Naive thymus-derived CD4-positive, alpha-beta T cell (primary cell): ENCODE data around the gene MYZAP. TPM values are rescaled to one million over a fixed set of nuclear protein-coding genes. Genes with fewer than 3 reads are reported as not detected.

Experiments
- ATAC-seq: fragments of 150-1000 bp; cut with Tn5 transposase; 2 replicates; pipeline ENCODE4 v1.10.0; 2021; ENCODE audit warnings: mild to moderate bottlenecking, moderate library complexity
- CTCF ChIA-PET: fragments of 350-600 bp; sonication (Branson Sonifier 250); formaldehyde crosslinking; loops from one replicate; lab custom pipeline; 2021; ENCODE audit warnings: antibody characterized with exemption; lab: Charles Lee
- POLR2A ChIA-PET: fragments of 350-600 bp; sonication (Branson Sonifier 250); formaldehyde crosslinking; loops from one replicate; lab custom pipeline; 2021; ENCODE audit warnings: antibody characterized with exemption, inconsistent platforms; lab: Charles Lee
- DNase-seq, 9 donors: peaks; one replicate each; pipeline versions ENCODE4 v3.0.0 to v3.0.0-alpha.2; 2020 to 2022; ENCODE audit warnings: mixed read lengths in 1 of 9
- H3K27ac ChIP-seq: one replicate; pipeline ENCODE4 v1.7.0; 2013; ENCODE audit warnings: mild to moderate bottlenecking, low read depth, low read length, moderate library complexity
- H3K27me3 ChIP-seq, 2 donors: one replicate each; pipeline ENCODE4 v1.7.0; 2013; ENCODE audit warnings: low read length in 2 of 2, mild to moderate bottlenecking in 2 of 2, moderate library complexity in 2 of 2; ENCODE audit not compliant: control insufficient read depth in 2 of 2, insufficient read depth in 2 of 2
- H3K36me3 ChIP-seq, 3 experiments: 1 replicate in 2 of 3; 2 replicates in 1 of 3; pipeline ENCODE4 v1.7.0; 2013; ENCODE audit warnings: low read length in 3 of 3, mild to moderate bottlenecking in 3 of 3, moderate library complexity in 1 of 3; ENCODE audit not compliant: insufficient read depth in 3 of 3, control insufficient read depth in 2 of 3
- H3K4me1 ChIP-seq, 2 donors: one replicate each; pipeline ENCODE4 v1.7.0; 2013; ENCODE audit warnings: low read length in 2 of 2, mild to moderate bottlenecking in 2 of 2, moderate library complexity in 1 of 2; ENCODE audit not compliant: control insufficient read depth in 2 of 2, insufficient read depth in 2 of 2
- H3K4me3 ChIP-seq: 2 replicates; pipeline ENCODE4 v1.7.0; 2013; ENCODE audit warnings: mild to moderate bottlenecking, low read length
- H3K9me3 ChIP-seq, 3 experiments: 1 replicate in 2 of 3; 2 replicates in 1 of 3; pipeline ENCODE4 v1.7.0; 2013; ENCODE audit warnings: low read length in 3 of 3; ENCODE audit not compliant: control insufficient read depth in 2 of 3
- H3K27ac Mint-ChIP-seq, 9 donors: one replicate each; pipeline ENCODE4 v1.8.0; 2020 to 2022; ENCODE audit warnings: mixed read lengths in 9 of 9, mild to moderate bottlenecking in 8 of 9, moderate library complexity in 5 of 9, inconsistent platforms in 2 of 9
- H3K27me3 Mint-ChIP-seq, 5 donors: one replicate each; pipeline ENCODE4 v1.8.0; 2021 to 2022; ENCODE audit warnings: mixed read lengths in 5 of 5, mild to moderate bottlenecking in 1 of 5
- H3K36me3 Mint-ChIP-seq, 5 donors: one replicate each; pipeline ENCODE4 v1.8.0; 2020 to 2022; ENCODE audit warnings: mixed read lengths in 5 of 5, mild to moderate bottlenecking in 3 of 5, inconsistent platforms in 1 of 5
- H3K4me1 Mint-ChIP-seq, 7 donors: one replicate each; pipeline ENCODE4 v1.8.0; 2020 to 2022; ENCODE audit warnings: mixed read lengths in 7 of 7, mild to moderate bottlenecking in 3 of 7, inconsistent platforms in 1 of 7
- H3K4me3 Mint-ChIP-seq, 10 donors: one replicate each; pipeline ENCODE4 v1.8.0; 2020 to 2022; ENCODE audit warnings: mild to moderate bottlenecking in 10 of 10, mixed read lengths in 10 of 10, moderate library complexity in 6 of 10, inconsistent platforms in 2 of 10
- H3K9me3 Mint-ChIP-seq, 11 donors: one replicate each; pipeline ENCODE4 v1.8.0; 2020 to 2022; ENCODE audit warnings: mixed read lengths in 11 of 11, mild to moderate bottlenecking in 4 of 11, inconsistent platforms in 1 of 11, moderate library complexity in 1 of 11
- intact Hi-C, 2 donors: fragments of 100-400 bp; cut with micrococcal nuclease; formaldehyde crosslinking; loops; one replicate each; pipeline ENCODE4 v1.15.1; 2023
- polyA plus RNA-seq, 2 donors: library from polyadenylated mRNA; unstranded; fragments of 300-500 nt; fragmentation: Illumina TruSeq; gene quantifications; one replicate each; pipeline ENCODE4 v1.2.3, GENCODE V29; 2021
- total RNA-seq, 6 experiments: library from RNA in 5 of 6; stranded (reverse) in 5 of 6; gene quantifications; 1 replicate in 5 of 6; 2 replicates in 1 of 6; pipeline ENCODE4 v1.2.3 and lab custom pipeline; 2021 to 2026

Gene MYZAP
- total and polyA plus RNA-seq, 7 experiments from 2014 or later: 1.1 to 9.7 (median 2.2) TPM; not detected in 1

DNA sequence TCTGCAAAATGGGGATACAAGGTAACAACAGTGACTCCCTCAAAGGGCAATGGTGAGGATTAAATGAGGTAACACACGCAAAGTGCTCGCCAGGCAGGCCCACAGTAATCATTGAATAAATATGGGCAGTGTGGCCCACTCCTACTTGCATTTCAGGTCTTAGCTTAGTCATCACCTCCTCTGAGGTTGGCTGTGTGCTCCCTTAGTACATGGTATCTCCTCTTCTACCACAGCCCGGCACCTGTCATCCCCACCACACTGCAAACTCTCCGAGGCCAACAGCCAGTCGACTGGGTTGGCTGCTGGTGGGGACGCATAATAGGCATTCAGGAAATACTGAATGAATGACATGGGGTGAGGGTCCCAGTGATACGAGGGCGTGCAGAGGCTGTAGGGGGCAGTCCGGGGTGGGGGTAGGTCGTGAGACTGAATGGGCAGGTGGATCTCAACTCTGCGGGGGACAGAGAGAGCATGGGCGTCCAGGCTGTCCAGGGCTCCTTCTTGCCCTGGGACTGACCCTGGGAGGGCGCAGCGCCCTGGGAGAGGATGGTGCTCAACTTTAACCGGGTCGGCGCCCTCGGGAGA, 375 bp upstream of the MYZAP start:
- peaks cover 0 to 41% of the 10 kb centered on the region in 2 donors for H3K4me1 ChIP-seq
- intact Hi-C loops: loop anchor here in 1 of 2 donors (1.0 kb wide), 1 partner anchor 30 kb away; no protein-coding TSS in a partner anchor
- peak overlapping the region; percentile 50 for H3K4me3 ChIP-seq
- H3K9me3 Mint-ChIP-seq: peaks cover 0 to 7% (median 0%) of the 10 kb centered on the region in 11 donors
- H3K36me3 ChIP-seq: no peaks in the 10 kb centered on the region
- peak overlapping the region; percentile 60 to 86 (median 82) for H3K4me3 Mint-ChIP-seq
- H3K27ac ChIP-seq: peak overlapping the region; percentile 15
- ATAC-seq (no peak), DNase-seq (peak in 1 of 9 donors; percentile 8)
- no peaks in the 10 kb centered on the region for H3K27me3 ChIP-seq
- no peaks in the 10 kb centered on the region for H3K9me3 ChIP-seq
- H3K4me1 Mint-ChIP-seq: peaks cover 18 to 75% (median 61%) of the 10 kb centered on the region in 7 donors
- peaks cover 0 to 47% (median 19%) of the 10 kb centered on the region in 5 donors for H3K27me3 Mint-ChIP-seq
- peak overlapping the region in 8 of 9 donors; percentile 25 to 87 (median 78) for H3K27ac Mint-ChIP-seq
- ChIA-PET POLR2A (interaction anchor here (1.4 kb wide), 1 partner anchor 9 kb away, joined by 5 read pairs; no protein-coding TSS in a partner anchor), CTCF (interaction anchor here (1.5 to 2.6 kb wide), 2 partner anchors 31 to 269 kb away, joined by 6 read pairs; no protein-coding TSS in a partner anchor)
- peaks cover 0 to 15% (median 0%) of the 10 kb centered on the region in 5 donors for H3K36me3 Mint-ChIP-seq

DNA sequence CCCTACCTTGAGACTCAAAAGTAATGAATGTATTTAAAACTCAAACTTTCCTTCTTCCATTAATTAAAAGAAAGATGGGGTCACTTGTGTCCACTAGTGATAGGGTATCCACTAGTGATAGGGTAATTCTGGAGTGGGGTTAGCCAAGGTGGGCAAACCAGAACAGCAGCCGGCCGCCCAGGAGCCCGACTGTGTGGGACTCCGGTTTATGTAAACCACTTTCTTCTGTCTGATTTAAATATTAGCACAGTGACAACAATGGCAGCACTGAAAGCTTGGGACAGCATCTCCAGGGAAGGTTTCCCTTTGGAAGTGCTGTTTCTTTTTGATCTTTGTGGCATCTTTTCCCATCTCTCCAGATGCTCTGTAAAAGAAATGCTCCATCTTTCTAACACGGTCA, 722 bp downstream of the MYZAP start:
- Mint-ChIP-seq H3K27me3 (peaks cover 0 to 47% (median 19%) of the 10 kb centered on the region in 5 donors), H3K36me3 (peaks cover 0 to 15% (median 0%) of the 10 kb centered on the region in 5 donors), H3K9me3 (peaks cover 0 to 7% (median 0%) of the 10 kb centered on the region in 11 donors), H3K4me1 (peaks cover 12 to 64% (median 50%) of the 10 kb centered on the region in 7 donors), H3K27ac (peak overlapping the region in 6 of 9 donors; percentile 10 to 92 (median 74)), H3K4me3 (peak overlapping the region; percentile 27 to 86 (median 76))
- ATAC-seq (no peak), DNase-seq (no peak)
- no peak overlapping the region for H3K4me3 ChIP-seq
- H3K9me3 ChIP-seq: no peaks in the 10 kb centered on the region
- no peak overlapping the region for H3K27ac ChIP-seq
- CTCF ChIA-PET: interaction anchor here (2.6 kb wide), 1 partner anchor 32 kb away, joined by 6 read pairs; no protein-coding TSS in a partner anchor
- POLR2A ChIA-PET: no interaction called here
- H3K27me3 ChIP-seq: no peaks in the 10 kb centered on the region
- peaks cover 0 to 30% of the 10 kb centered on the region in 2 donors for H3K4me1 ChIP-seq
- H3K36me3 ChIP-seq: no peaks in the 10 kb centered on the region
- intact Hi-C loops: no loop called here

DNA sequence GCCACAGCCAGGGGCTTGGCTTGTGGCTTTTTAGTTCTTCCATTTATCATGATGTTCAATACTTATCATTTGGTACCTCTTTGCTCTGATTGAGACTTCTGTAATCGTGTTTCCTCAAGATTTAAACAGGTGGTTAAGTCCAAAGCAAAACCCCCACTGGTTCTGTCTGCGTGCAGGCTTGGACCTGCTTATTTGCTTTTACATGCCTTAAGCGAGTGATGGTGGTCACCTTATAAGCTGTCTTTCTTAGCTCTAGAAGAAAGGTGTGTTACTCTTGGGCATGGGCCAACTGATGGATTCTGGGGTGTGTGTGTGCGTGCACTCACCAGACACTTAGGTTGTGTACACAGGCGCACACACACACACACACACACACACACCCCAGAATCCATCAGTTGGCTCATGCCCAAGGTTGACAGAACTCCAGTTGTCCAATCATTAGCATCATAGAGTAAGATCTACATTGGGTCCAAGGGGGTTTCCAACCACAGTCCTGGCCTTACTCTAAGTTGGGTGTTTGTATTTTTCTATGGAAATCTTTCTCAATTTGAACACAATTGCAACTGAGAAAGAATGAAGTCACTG, 1.2 kb downstream of the MYZAP start:
- Histone ChIP-seq H3K27ac (no peak overlapping the region), H3K36me3 (no peaks in the 10 kb centered on the region), H3K4me1 (peaks cover 0 to 25% of the 10 kb centered on the region in 2 donors), H3K9me3 (no peaks in the 10 kb centered on the region), H3K27me3 (no peaks in the 10 kb centered on the region), H3K4me3 (no peak overlapping the region)
- Mint-ChIP-seq H3K9me3 (peaks cover 0 to 7% (median 0%) of the 10 kb centered on the region in 11 donors), H3K27me3 (peaks cover 0 to 47% (median 19%) of the 10 kb centered on the region in 5 donors), H3K4me1 (peaks cover 7 to 59% (median 45%) of the 10 kb centered on the region in 7 donors), H3K4me3 (peak overlapping the region; percentile 27 to 86 (median 76)), H3K36me3 (peaks cover 0 to 15% (median 0%) of the 10 kb centered on the region in 5 donors), H3K27ac (peak overlapping the region in 4 of 9 donors; percentile 10 to 92 (median 42))
- POLR2A ChIA-PET: interaction anchor here (1.0 kb wide), 1 partner anchor 17 kb away, joined by 3 read pairs; no protein-coding TSS in a partner anchor
- ATAC-seq (no peak), DNase-seq (no peak)
- intact Hi-C loops: no loop called here
- CTCF ChIA-PET: interaction anchor here (0.5 kb wide), 1 partner anchor 18 kb away, joined by 3 read pairs; no protein-coding TSS in a partner anchor

DNA sequence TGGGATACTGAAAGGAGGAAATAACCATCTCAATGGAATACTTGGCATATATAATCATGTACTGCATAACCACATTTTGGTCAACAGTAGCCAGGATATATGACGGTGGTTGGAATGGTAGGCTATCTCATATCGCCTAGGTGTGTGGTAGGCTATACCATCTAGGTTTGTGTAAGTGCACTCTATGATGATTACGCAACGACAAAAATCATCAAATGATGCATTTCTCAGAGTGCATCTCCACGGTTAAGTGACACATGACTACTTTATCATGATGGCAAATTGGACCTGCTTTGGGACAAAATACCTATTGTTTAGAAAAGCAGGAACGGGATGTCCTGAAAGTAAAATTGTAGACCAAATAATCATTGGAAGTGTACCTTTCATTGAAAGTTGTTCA, 2.8 kb downstream of the MYZAP start:
- Histone ChIP-seq H3K27ac (no peak overlapping the region), H3K4me3 (no peak overlapping the region), H3K9me3 (no peaks in the 10 kb centered on the region), H3K4me1 (peaks cover 0 to 15% of the 10 kb centered on the region in 2 donors), H3K36me3 (no peaks in the 10 kb centered on the region), H3K27me3 (no peaks in the 10 kb centered on the region)
- Mint-ChIP-seq H3K36me3 (peaks cover 0 to 9% (median 0%) of the 10 kb centered on the region in 5 donors), H3K9me3 (peaks cover 0 to 7% (median 0%) of the 10 kb centered on the region in 11 donors), H3K4me1 (peaks cover 5 to 43% (median 30%) of the 10 kb centered on the region in 7 donors), H3K4me3 (peak overlapping the region in 1 of 10 donors; percentile 36), H3K27ac (no peak overlapping the region), H3K27me3 (peaks cover 0 to 47% (median 19%) of the 10 kb centered on the region in 5 donors)
- DNase-seq (no peak), ATAC-seq (no peak)
- intact Hi-C loops: no loop called here
- POLR2A ChIA-PET: interaction anchor here (0.7 kb wide), 1 partner anchor 10 kb away, joined by 3 read pairs; no protein-coding TSS in a partner anchor
- CTCF ChIA-PET: no interaction called here

DNA sequence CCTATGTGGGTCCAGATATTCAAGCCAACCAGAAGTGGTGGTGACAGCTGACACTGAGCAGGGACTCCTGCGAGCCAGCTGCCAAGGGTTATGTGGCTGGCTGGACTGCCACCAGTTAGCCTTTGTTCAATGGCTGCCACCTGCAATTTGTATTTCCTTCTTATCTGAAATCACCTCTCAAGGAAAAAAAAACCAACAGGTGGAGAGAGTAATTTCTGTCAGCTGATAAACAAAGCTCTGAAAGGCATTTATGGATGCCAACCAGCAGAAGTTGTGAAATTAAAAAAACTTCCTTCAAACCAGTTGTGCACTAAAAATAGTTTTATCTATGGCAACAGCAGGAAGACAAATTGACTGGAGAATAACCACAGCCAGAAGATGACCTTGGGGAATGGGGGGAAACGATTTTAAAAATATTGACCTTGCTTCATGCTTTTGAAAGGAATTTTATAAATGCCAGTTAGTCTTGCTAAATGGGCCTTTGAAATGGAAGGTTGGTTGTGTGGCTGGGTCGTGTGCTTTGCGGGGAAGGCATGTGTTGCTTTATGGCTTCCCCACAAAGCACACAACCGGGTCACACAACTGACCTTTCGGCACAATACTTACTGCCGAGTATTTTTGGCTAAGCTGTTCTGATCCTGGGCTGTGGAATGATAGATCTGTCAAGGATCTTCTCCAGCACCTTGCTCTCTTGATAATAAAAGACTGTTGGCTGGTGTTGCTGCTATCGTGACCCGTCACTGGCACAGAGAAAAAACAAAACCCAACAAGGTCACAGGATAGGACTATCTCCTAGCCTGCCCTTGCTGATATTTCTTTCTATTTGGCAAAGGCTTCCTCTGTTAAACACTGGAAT, 3.5 kb downstream of the MYZAP start:
- ATAC-seq (no peak), DNase-seq (no peak)
- Mint-ChIP-seq H3K4me3 (no peak overlapping the region), H3K27me3 (peaks cover 0 to 42% (median 15%) of the 10 kb centered on the region in 5 donors), H3K4me1 (peaks cover 5 to 36% (median 22%) of the 10 kb centered on the region in 7 donors), H3K9me3 (no peaks in the 10 kb centered on the region), H3K27ac (no peak overlapping the region), H3K36me3 (peaks cover 0 to 3% (median 0%) of the 10 kb centered on the region in 5 donors)
- intact Hi-C loops: no loop called here
- Histone ChIP-seq H3K27ac (no peak overlapping the region), H3K36me3 (no peaks in the 10 kb centered on the region), H3K27me3 (no peaks in the 10 kb centered on the region), H3K9me3 (no peaks in the 10 kb centered on the region), H3K4me1 (peaks cover 0 to 15% of the 10 kb centered on the region in 2 donors), H3K4me3 (no peak overlapping the region)
- POLR2A ChIA-PET: no interaction called here
- CTCF ChIA-PET: no interaction called here

DNA sequence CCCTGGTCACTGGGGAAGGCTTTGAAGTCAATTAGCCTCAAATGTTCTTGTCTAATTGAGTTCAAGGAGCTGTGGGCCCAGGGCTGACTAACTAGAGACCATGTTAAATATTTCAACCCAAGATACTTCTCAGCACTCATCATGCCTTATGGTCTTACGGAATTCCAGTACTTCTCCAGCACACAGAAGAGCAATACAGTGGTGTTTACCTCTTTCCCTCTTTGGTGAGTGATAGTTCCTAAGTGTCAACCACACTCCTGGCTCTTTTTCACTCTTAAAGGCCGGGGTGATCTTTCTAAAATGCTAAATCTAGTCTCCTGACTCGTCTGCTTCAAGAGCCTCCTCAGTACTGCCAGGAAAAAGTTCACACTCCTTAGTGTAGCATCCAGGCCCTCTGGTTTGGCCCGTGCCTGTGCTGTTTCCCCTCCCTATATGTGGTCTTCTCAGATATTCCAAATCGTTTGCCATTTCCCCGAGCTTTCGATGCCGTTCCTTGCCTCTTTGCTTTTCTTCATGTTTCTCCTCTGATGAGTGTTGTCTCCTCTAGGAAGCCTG, 4.7 kb downstream of the MYZAP start:
- ATAC-seq (no peak), DNase-seq (no peak)
- ChIA-PET CTCF (no interaction called here), POLR2A (interaction anchor here (1.3 kb wide), 1 partner anchor 13 kb away, joined by 3 read pairs; no protein-coding TSS in a partner anchor)
- Histone ChIP-seq H3K4me3 (no peak overlapping the region), H3K36me3 (no peaks in the 10 kb centered on the region), H3K27ac (no peak overlapping the region), H3K4me1 (peaks cover 0 to 6% of the 10 kb centered on the region in 2 donors), H3K27me3 (no peaks in the 10 kb centered on the region), H3K9me3 (no peaks in the 10 kb centered on the region)
- H3K27me3 Mint-ChIP-seq: peaks cover 0 to 30% (median 9%) of the 10 kb centered on the region in 5 donors
- H3K4me3 Mint-ChIP-seq: no peak overlapping the region
- intact Hi-C loops: no loop called here
- no peaks in the 10 kb centered on the region for H3K9me3 Mint-ChIP-seq
- H3K27ac Mint-ChIP-seq: peak overlapping the region in 1 of 9 donors; percentile 31
- H3K4me1 Mint-ChIP-seq: peaks cover 4 to 24% (median 14%) of the 10 kb centered on the region in 7 donors
- peaks cover 0 to 3% (median 0%) of the 10 kb centered on the region in 5 donors for H3K36me3 Mint-ChIP-seq
